Prostate gland (tissue), 2 donors: ENCODE results near the gene GHR. TPM values are rescaled to one million over a fixed set of nuclear protein-coding genes. Genes with fewer than 3 reads are reported as not detected.
A peak's percentile ranks its signal among the peaks of the same experiment; 100 is the strongest.

Experiments
- DNase-seq: peaks from one replicate; pipeline ENCODE4 v3.0.0-alpha.2; 2019; ENCODE audit warnings: low spot score
- H3K27ac ChIP-seq, 2 donors: fragments of 200-600 bp; sonication (generic); 2 replicates each; pipeline ENCODE4 v1.5.1; 2017 to 2019
- H3K27me3 ChIP-seq: fragments of 200-600 bp; sonication (generic); replicated peaks from 2 replicates; pipeline ENCODE4 v1.5.1; 2019; ENCODE audit not compliant: insufficient read depth
- H3K36me3 ChIP-seq, 2 donors: fragments of 200-600 bp; sonication (generic); 1 replicate in 1 of 2; 2 replicates in 1 of 2; pipeline versions ENCODE4 v1.5.1 to v1.8.1; 2017 to 2019
- H3K4me1 ChIP-seq: fragments of 200-600 bp; sonication (generic); replicated peaks from 2 replicates; pipeline ENCODE4 v1.5.1; 2019
- H3K4me3 ChIP-seq, 2 donors: fragments of 200-600 bp; sonication (generic); 2 replicates each; pipeline ENCODE4 v1.5.1; 2017 to 2019
- H3K9me3 ChIP-seq: fragments of 200-600 bp; sonication (generic); 2 replicates; pipeline ENCODE4 v1.5.1; 2017
- POLR2A ChIP-seq: fragments of 450-650 bp; IDR thresholded peaks from one replicate; pipeline ENCODE4 v1.6.1; 2016; ENCODE audit warnings: antibody characterized with exemption, mild to moderate bottlenecking
- POLR2AphosphoS5 ChIP-seq: sonication (generic); formaldehyde crosslinking; IDR thresholded peaks from one replicate; pipeline ENCODE4 v1.6.1; 2017; ENCODE audit warnings: antibody characterized with exemption
- WGBS: methylation state at CpG from one replicate; pipeline ENCODE4 v1.1.5; 2018; 5-methylcytosine and 5-hydroxymethylcytosine counted together
- intact Hi-C: fragments of 100-400 bp; cut with DNase I; formaldehyde crosslinking; loops from one replicate; pipeline ENCODE4 v1.14.2; 2022
- total RNA-seq, 2 donors: library from RNA; depleted of rRNA; stranded (reverse); fragments of >200 nt; gene quantifications; one replicate each; pipeline ENCODE4 v1.1.0, GENCODE V29; 2016
- TF ChIP-seq, protein P1 (sequence below), 4 experiments: fragments of 200-600 bp in 2 of 4; fragments of 450-650 bp in 2 of 4; sonication (generic) in 2 of 4; IDR thresholded peaks; 1 replicate in 3 of 4; 2 replicates in 1 of 4; pipeline ENCODE4 v1.5.1; 2016 to 2019; ENCODE audit warnings: antibody characterized with exemption in 4 of 4, mild to moderate bottlenecking in 2 of 4, moderate library complexity in 2 of 4

The GHR gene
- total RNA-seq, 2 donors from 2014 or later = 11.8 to 15.5 TPM

DNA sequence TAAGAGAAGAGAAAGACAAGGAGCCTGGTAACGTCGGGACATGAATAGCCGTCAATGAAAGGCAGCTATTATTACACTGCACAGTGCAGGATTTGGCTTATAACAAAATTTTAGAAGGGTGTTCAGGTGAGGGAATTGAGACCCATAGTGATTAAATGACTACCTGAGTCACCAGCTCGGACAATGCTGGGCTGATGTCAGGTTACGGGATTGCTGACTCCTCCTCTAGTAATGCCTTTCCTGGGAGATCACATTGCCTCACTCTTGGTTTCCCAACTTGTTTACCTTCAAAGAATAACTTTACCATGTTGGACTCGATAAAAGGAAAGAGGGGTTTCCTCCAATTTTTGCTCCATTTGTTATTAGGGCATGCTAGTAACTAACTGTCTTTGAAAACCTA is 132.6 kb downstream of the GHR start:
- WGBS = 80% methylated on average over 6 of the region's 6 CpGs
- TF ChIP-seq POLR2AphosphoS5 (no peak), POLR2A (no peak)
- TF ChIP-seq, protein P1, sequence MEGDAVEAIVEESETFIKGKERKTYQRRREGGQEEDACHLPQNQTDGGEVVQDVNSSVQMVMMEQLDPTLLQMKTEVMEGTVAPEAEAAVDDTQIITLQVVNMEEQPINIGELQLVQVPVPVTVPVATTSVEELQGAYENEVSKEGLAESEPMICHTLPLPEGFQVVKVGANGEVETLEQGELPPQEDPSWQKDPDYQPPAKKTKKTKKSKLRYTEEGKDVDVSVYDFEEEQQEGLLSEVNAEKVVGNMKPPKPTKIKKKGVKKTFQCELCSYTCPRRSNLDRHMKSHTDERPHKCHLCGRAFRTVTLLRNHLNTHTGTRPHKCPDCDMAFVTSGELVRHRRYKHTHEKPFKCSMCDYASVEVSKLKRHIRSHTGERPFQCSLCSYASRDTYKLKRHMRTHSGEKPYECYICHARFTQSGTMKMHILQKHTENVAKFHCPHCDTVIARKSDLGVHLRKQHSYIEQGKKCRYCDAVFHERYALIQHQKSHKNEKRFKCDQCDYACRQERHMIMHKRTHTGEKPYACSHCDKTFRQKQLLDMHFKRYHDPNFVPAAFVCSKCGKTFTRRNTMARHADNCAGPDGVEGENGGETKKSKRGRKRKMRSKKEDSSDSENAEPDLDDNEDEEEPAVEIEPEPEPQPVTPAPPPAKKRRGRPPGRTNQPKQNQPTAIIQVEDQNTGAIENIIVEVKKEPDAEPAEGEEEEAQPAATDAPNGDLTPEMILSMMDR (IDR thresholded peaks at IDR 0.05) = no peak
- Histone ChIP-seq H3K27me3 (no peaks in the 10 kb centered on the region), H3K4me3 (no peak overlapping the region), H3K4me1 (no peaks in the 10 kb centered on the region), H3K27ac (no peak overlapping the region), H3K9me3 (no peaks in the 10 kb centered on the region), H3K36me3 (no peaks in the 10 kb centered on the region)
- intact Hi-C loops = no loop called here
- no peak for DNase-seq

GRCh38 chr5:42557689-42558088 is 134.4 kb downstream of the GHR start:
- no peaks in the 10 kb centered on the region for H3K4me1 ChIP-seq
- H3K36me3 ChIP-seq = no peaks in the 10 kb centered on the region
- H3K27me3 ChIP-seq = no peaks in the 10 kb centered on the region
- no peaks in the 10 kb centered on the region for H3K9me3 ChIP-seq
- 41% methylated on average over 1 of the region's 1 CpG for WGBS
- no peak for DNase-seq
- H3K27ac ChIP-seq = no peak overlapping the region
- TF ChIP-seq POLR2AphosphoS5 (no peak), POLR2A (no peak)
- TF ChIP-seq, protein P1 (IDR thresholded peaks at IDR 0.05) = no peak
- intact Hi-C loops = no loop called here
- H3K4me3 ChIP-seq = no peak overlapping the region

GRCh38 chr5:42561656-42562055 is 138.4 kb downstream of the GHR start:
- no peaks in the 10 kb centered on the region for H3K36me3 ChIP-seq
- H3K4me3 ChIP-seq = no peak overlapping the region
- DNase-seq = no peak
- H3K27me3 ChIP-seq = no peaks in the 10 kb centered on the region
- 19% methylated on average over 1 of the region's 1 CpG for WGBS
- H3K27ac ChIP-seq = no peak overlapping the region
- H3K9me3 ChIP-seq = no peaks in the 10 kb centered on the region
- no peaks in the 10 kb centered on the region for H3K4me1 ChIP-seq
- intact Hi-C loops = no loop called here
- TF ChIP-seq, protein P1 (IDR thresholded peaks at IDR 0.05) = no peak
- TF ChIP-seq POLR2A (no peak), POLR2AphosphoS5 (no peak)

DNA sequence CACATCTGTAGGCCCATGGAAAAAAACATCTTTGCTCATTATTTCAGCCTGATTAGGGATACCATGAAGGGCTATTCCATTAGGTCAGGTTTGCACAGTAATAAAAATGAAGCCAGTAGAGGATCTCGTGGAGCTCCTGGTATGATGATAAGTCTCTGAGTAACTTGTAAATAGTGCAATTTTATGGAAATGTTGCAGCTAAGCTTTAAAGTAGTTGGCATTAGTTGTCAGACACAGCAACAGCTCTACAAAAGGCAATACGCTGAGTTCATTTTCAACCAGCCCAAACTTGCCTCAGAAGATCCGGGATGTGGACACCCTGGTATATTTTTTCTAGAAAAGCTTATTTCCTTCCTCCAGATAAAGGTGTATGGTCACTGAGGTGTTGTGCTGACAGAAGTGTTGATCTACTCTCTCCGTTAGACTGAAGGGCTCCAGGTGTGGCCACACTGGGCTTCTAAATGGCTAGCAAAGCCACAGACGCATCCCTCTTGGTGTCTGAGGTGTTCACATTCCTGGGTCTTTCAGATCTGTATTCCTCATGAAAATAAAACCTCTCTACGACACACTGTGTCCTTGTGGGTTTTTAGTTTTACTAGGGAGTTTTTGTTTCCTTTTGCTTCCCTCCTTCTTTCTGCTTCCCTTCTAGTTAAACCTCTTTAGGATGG is 141.6 kb downstream of the GHR start:
- H3K27ac ChIP-seq = peak overlapping the region in 1 of 2 donors; percentile 22
- WGBS = 51% methylated on average over 6 of the region's 6 CpGs
- H3K9me3 ChIP-seq = no peaks in the 10 kb centered on the region
- no peaks in the 10 kb centered on the region for H3K36me3 ChIP-seq
- intact Hi-C loops = no loop called here
- H3K27me3 ChIP-seq = no peaks in the 10 kb centered on the region
- TF ChIP-seq POLR2AphosphoS5 (no peak), POLR2A (no peak)
- TF ChIP-seq, protein P1 (IDR thresholded peaks at IDR 0.05) = no peak
- H3K4me1 ChIP-seq = no peaks in the 10 kb centered on the region
- no peak for DNase-seq
- H3K4me3 ChIP-seq = no peak overlapping the region

DNA sequence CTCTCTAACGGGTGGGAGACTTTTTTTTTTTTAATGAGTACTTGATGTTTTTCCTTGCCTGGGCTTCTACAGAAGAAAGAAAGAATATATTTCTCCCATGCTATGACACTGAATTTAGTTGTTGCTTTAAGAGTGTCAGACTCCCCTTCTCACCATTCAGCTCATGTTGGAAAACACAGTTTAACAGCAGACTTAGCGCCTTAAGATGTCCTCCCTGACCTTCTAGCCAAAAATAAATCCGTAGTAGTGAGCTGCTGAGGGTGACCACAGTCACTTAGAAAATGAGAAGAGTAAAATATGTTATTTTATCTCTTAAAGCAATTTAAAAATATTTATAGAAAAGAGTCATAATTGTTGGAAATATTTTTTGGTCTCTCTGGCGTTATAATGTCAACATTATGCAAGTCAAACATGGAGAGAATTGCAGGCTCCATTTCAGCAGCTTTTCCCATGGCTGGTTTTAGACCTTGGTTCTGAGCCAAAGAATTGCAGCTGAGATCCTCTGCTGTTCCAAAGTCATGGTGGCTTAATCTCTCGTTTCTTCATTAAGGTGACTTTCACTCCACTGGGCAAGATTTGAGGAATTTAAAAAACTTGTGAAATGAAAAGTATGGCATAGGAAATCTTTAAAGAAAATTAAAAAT is 143.5 kb downstream of the GHR start:
- Histone ChIP-seq H3K27me3 (no peaks in the 10 kb centered on the region), H3K4me3 (no peak overlapping the region), H3K9me3 (no peaks in the 10 kb centered on the region), H3K4me1 (no peaks in the 10 kb centered on the region), H3K27ac (no peak overlapping the region), H3K36me3 (no peaks in the 10 kb centered on the region)
- 40% methylated on average over 5 of the region's 5 CpGs for WGBS
- intact Hi-C loops = no loop called here
- no peak for TF ChIP-seq POLR2A
- no peak for TF ChIP-seq POLR2AphosphoS5
- TF ChIP-seq, protein P1 (IDR thresholded peaks at IDR 0.05) = no peak
- DNase-seq = no peak
